Measurements from ENCODE around the gene PCDHA5.

Gene PCDHA5

DNA sequence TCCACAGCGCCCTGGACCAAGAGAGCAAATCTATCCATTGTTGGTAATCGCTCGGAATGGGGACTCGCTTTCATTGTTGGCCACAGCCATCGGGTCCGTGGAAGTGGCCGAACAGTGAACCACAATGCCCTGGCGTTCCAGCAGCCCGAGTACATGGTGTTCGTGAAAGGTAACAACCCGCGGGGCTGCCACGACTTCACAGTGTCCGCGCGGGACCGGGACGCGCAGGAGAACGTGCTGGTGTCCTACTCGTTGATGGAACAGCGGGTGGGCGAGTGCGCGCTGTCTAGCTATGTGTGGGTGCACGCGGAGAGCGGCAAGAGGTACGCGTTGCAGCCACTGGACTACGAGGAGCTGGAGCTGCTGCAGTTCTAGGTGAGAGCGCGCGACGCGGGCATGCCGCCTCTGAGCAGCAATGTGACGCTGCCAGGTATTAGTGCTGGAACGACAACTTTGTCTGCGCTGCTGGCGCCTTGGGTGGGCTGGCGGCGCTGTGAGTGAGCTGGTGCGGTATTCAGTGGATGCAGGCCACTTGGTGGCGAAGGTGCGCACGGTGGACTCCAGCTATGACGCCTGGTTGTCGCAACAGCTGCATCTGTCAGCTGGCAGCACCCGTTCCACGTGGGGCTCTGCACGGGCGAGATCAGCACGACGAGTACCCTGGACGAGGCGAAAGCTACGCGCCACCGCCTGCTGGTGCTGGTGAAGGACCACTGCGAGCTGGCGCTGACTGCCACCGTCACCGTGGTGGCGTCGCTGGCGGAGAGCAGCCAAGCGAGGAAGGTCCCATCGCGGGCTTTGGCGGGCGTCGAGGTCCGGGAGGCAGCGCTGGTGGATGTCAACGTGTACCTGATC lies 41.3 kb downstream of the PCDHA5 start:
- no peak for DNase-seq

DNA sequence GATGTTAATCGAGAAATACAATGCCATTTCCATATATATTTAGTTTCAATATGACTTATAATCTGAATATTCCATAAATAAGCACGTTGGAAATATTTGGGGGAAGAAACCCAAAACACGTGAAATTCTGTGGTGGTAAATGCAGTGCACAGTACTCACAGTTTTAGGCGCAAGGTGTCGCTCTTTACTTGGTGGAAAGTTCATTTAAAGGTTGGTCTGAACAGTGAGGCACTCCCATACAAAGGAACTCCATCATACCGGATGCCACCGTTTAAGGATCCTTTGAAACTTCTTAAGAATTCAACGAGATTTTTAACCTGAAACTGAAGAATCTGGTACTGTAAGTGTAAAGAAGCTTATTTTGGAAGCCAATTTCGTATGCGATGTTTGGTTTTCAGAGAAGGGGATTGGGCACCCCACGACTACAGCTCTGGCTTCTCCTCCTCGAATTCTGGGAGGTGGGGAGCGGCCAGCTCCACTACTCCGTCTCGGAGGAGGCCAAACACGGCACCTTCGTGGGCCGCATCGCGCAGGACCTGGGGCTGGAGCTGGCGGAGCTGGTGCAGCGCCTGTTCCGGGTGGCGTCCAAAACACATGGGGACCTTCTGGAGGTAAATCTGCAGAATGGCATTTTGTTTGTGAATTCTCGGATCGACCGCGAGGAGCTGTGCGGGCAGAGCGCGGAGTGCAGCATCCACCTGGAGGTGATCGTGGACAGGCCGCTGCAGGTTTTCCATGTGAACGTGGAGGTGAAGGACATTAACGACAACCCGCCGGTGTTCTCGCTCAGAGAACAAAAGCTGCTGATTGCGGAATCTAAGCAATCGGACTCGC lies 47.5 kb downstream of the PCDHA5 start, which contains the start of gene PCDHA11:
PCDHA11 (plus strand) TSS at position 237 of the 834 bp plus-strand sequence; CDS start at position 384, 147 bp downstream.
- DNase-seq: peak; percentile 25

- DNase-seq: no peak
Observed at GRCh38 chr5:140869555-140869886, 48.1 kb downstream of the PCDHA5 start.

DNA sequence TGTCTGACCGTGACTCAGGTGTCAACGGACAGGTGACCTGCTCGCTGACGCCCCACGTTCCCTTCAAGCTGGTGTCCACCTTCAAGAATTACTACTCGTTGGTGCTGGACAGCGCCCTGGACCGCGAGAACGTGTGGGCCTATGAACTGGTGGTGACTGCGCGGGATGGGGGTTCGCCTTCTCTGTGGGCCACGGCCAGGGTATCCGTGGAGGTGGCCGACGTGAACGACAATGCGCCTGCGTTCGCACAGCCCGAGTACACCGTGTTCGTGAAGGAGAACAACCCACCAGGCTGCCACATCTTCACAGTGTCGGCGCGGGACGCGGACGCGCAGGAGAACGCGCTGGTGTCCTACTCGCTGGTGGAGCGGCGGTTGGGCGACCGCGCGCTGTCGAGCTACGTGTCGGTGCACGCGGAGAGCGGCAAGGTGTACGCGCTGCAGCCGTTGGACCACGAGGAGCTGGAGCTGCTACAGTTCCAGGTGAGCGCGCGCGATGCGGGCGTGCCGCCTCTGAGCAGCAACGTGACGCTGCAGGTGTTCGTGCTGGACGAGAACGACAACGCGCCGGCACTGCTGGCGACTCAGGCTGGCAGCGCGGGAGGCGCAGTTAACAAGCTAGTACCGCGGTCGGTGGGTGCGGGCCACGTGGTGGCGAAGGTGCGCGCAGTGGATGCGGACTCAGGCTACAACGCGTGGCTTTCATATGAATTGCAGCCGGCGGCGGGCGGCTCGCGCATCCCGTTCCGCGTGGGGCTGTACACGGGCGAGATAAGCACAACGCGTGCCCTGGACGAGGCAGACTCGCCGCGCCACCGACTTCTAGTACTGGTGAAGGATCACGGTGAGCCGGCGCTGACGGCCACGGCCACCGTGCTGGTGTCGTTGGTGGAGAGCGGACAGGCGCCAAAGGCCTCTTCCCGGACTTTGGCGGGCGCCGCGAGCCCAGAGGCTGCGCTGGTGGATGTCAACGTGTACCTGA lies 49.1 kb downstream of the PCDHA5 start:
- DNase-seq: no peak

Measured in hematopoietic multipotent progenitor cell treated with erythropoietin and hydrocortisone succinate and interleukin-3 and kit ligand, for 4 days (in vitro differentiated cells).